Lower leg skin (tissue), 3 donors: ENCODE data around the gene HADHA.

Experiments used
- POLR2A ChIP-seq, 2 donors: fragments of 450-650 bp; IDR thresholded peaks; one replicate each; pipeline ENCODE4 v1.6.1; 2016 to 2017; ENCODE audit warnings: antibody characterized with exemption in 2 of 2, mild to moderate bottlenecking in 1 of 2, moderate library complexity in 1 of 2
- TF ChIP-seq, protein P1 (sequence below), 3 donors: fragments of 450-650 bp; IDR thresholded peaks; one replicate each; pipeline ENCODE4 v1.5.1; 2016; ENCODE audit warnings: antibody characterized with exemption in 3 of 3, mild to moderate bottlenecking in 3 of 3, moderate library complexity in 2 of 3

- TF ChIP-seq, protein P1, sequence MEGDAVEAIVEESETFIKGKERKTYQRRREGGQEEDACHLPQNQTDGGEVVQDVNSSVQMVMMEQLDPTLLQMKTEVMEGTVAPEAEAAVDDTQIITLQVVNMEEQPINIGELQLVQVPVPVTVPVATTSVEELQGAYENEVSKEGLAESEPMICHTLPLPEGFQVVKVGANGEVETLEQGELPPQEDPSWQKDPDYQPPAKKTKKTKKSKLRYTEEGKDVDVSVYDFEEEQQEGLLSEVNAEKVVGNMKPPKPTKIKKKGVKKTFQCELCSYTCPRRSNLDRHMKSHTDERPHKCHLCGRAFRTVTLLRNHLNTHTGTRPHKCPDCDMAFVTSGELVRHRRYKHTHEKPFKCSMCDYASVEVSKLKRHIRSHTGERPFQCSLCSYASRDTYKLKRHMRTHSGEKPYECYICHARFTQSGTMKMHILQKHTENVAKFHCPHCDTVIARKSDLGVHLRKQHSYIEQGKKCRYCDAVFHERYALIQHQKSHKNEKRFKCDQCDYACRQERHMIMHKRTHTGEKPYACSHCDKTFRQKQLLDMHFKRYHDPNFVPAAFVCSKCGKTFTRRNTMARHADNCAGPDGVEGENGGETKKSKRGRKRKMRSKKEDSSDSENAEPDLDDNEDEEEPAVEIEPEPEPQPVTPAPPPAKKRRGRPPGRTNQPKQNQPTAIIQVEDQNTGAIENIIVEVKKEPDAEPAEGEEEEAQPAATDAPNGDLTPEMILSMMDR (IDR thresholded peaks at IDR 0.05) = no peak
- TF ChIP-seq POLR2A (IDR thresholded peaks at IDR 0.05) = no peak
Measured at GRCh38 chr2:26172871-26173775, 71.3 kb downstream of the HADHA start, which contains the start of gene GAREM2.
